GM06990 (cell line): ENCODE data around the gene PRM1.
"Not testable (repeated sequence)": the region's sequence is repeated elsewhere in the genome, so short reads cannot be mapped to it uniquely, and the experiment has no call there.

Experiments used
- DNase-seq: peaks from one replicate; pipeline ENCODE4 v3.0.0-alpha.2; 2011; ENCODE audit not compliant: insufficient read length; ENCODE audit errors: extremely low read depth
- H3K27me3 ChIP-seq: replicated peaks from 2 replicates; pipeline ENCODE4 v1.6.0; 2011; ENCODE audit warnings: low read length; ENCODE audit not compliant: control insufficient read depth, insufficient read depth
- H3K36me3 ChIP-seq: 2 replicates; pipeline ENCODE4 v1.5.1; 2011; ENCODE audit warnings: low read length; ENCODE audit not compliant: control insufficient read depth, insufficient read depth
- H3K4me3 ChIP-seq: replicated peaks from 2 replicates; pipeline ENCODE4 v1.5.1; 2011; ENCODE audit warnings: low read depth, mild to moderate bottlenecking, control low read depth, low read length
- CTCF ChIP-seq: IDR thresholded peaks from 2 replicates; pipeline ENCODE4 v1.5.1; 2011; ENCODE audit warnings: low read length, control low read depth, mild to moderate bottlenecking, inconsistent platforms; ENCODE audit not compliant: insufficient read depth, poor library complexity, severe bottlenecking

Gene PRM1

GRCh38 chr16:11299865-11300559, 18.9 kb upstream of the PRM1 start:
- TF ChIP-seq CTCF: no peak
- no peak for DNase-seq
- Histone ChIP-seq H3K27me3 (no peaks in the 10 kb centered on the region), H3K4me3 (no peak overlapping the region), H3K36me3 (no peaks in the 10 kb centered on the region)

DNA sequence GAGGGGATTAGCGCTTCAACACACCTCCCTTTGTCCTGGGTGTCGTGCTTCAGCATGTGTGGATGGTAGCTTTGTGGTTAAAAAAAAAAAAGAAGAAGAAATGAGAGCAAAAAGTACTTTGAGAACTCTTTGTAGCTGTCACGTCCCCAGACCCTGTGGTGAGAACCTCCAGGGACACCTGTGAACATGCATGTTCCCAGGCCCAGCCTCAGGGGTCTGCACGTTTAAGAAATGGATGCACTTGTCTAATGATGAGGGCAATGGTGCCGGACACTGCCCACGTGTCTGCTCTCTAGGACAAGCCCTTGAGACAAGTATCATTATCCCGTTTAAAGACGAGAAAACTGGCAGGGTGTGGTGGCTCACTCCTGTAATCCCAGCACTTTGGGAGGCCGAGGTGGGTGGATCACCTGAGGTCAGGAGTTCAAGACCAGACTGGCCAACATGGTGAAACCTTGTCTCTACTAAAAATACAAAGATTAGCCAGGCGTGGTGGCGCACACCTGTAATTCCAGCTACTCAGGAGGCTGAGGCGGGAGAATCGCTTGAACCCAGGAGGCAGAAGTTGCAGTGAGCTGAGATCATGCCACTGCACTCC, 17.9 kb upstream of the PRM1 start:
- not testable (repeated sequence) for H3K36me3 ChIP-seq

GRCh38 chr16:11298143-11298900, 17.2 kb upstream of the PRM1 start:
- no peak for DNase-seq
- TF ChIP-seq CTCF: no peak
- H3K36me3 ChIP-seq: no peaks in the 10 kb centered on the region
- no peaks in the 10 kb centered on the region for H3K27me3 ChIP-seq
- no peak overlapping the region for H3K4me3 ChIP-seq

More for the DNA sequence above, 17.9 kb upstream of the PRM1 start:
- not testable (repeated sequence) for H3K4me3 ChIP-seq, H3K27me3 ChIP-seq
- peak; percentile 57 for DNase-seq

DNA sequence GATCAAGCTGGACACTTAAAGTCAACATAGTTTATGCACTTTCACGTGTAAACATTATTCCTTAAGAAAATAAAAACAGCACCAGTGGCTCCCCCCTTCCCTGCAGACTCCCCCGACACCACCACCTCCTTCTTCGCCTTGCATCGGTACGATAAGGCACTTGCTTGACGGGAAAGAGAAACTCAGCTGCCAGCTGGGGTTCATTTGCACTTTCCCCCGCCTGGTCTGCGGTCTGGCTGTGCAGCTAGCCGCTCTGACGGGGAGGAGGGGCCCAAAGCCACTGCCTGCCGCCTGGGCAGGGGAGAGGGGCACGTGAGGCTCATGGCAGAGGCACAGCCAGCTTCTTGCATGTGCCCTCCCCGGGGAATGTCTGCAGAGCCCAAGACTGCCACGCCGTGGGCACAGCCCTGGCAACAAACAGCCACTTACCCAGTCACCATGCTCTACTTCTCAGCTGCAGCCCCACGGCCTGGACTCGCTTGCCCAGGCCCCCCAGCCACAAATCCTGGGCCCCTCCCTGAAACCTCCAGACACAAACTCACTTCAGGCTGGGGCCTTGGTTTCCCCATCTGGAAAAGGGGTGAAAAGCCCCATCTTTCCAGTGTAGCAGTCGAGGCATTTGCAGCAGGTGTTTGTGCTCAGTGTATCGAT, 16.5 kb upstream of the PRM1 start:
- H3K36me3 ChIP-seq: no peaks in the 10 kb centered on the region
- no peak for TF ChIP-seq CTCF
- no peaks in the 10 kb centered on the region for H3K27me3 ChIP-seq
- DNase-seq: peak; percentile 88
- 0 out of 2 replicates have a peak overlapping the region, but pooled peaks have one; percentile 10 for H3K4me3 ChIP-seq

GRCh38 chr16:11296706-11297491, 15.8 kb upstream of the PRM1 start:
- H3K4me3 ChIP-seq: no peak overlapping the region
- TF ChIP-seq CTCF: no peak
- H3K36me3 ChIP-seq: no peaks in the 10 kb centered on the region
- DNase-seq: no peak
- H3K27me3 ChIP-seq: no peaks in the 10 kb centered on the region
